ENCODE data around the gene COMMD1. TPM values are rescaled to one million over a fixed set of nuclear protein-coding genes. Genes with fewer than 3 reads are reported as not detected.
A peak's percentile ranks its signal among the peaks of the same experiment; 100 is the strongest.
"Not testable (repeated sequence)": the region's sequence is repeated elsewhere in the genome, so short reads cannot be mapped to it uniquely, and the experiment has no call there.

The COMMD1 gene
- total RNA-seq (2014; rRNA removed) (30.8 and 31.7 TPM in 2 replicates), Bru-seq, nascent RNA (percentile 60 among the genes with signal in this experiment), BruChase-seq, experiment 1, labeled RNA remaining after a 6-hour chase (percentile 48 among the genes with signal in this experiment), BruChase-seq, experiment 2, labeled RNA remaining after a 2-hour chase (percentile 53 among the genes with signal in this experiment)
- long read RNA-seq, transcript COMMD1-201 (3 exons, 911 nt) = major isoform, 13 of 18 reads
- long read RNA-seq, partial matches to known transcripts = 0 of 18 reads
- long read RNA-seq, other reads (novel, unspliced or antisense) = 3 of 18 reads

DNA sequence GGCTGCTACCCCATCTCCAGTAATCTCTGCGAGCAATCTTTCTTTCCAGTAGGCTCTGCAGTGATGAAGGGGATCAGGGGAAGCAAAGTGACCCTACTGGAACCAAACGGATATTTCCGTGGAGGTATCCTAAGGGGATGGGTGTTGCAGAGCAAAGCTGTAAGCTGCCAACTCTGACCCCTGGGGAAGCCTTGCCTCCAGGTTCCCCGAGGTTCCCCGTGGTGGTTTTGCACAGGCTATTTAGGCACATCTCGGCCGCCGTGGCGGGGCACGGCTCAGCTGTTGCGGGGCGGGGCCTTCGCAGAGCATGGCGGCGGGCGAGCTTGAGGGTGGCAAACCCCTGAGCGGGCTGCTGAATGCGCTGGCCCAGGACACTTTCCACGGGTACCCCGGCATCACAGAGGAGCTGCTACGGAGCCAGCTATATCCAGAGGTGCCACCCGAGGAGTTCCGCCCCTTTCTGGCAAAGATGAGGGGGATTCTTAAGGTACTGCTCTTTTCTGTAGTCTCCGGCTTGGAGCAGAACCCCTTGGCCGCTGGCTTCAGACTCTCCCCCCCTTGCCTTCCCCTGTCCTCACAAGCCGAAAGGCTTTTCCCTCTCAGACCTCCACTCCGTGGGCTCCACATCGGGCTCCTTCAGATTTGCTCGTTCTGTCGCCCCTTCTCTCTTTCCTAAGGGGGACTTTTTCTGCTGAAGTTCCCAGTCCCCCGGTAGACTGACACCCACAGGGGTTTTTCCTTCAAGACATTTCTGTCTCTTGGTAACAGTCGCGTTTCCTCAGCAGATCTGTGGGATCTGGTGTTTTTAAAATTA is at the start of gene COMMD1:
Gene COMMD1, plus strand, starts transcription at position 303 of the 814 bp plus-strand sequence. Its CDS starts 5 bp downstream, at position 308.
- peak within 1 kb of the TSS; percentile 97 for H2AFZ ChIP-seq (ENCODE audit: low read length)
- no peaks in the 10 kb centered on the region for H3K27me3 ChIP-seq (ENCODE audit: low read length)
- H3K9me3 ChIP-seq (ENCODE audit: low read length) = no peaks in the 10 kb centered on the region
- no peaks in the 10 kb centered on the region for H4K20me1 ChIP-seq (ENCODE audit: low read length)
- ATAC-seq (peak; percentile 98), DNase-seq (peak; percentile 74)
- intact Hi-C loops (cut with micrococcal nuclease) = no loop called here
- TF ChIP-seq EZH2 (IDR thresholded peaks at IDR 0.05; ENCODE audit: low read length, unreplicated experiment) (no peak), EZH2phosphoT487 (IDR thresholded peaks at IDR 0.05; ENCODE audit: borderline replicate concordance, low read length) (no peak)
- H3K9me2 ChIP-seq (replicated peaks; ENCODE audit: low read length) = no peaks in the 10 kb centered on the region
- H3K36me3 ChIP-seq (ENCODE audit: low read depth, low read length) = no peaks in the 10 kb centered on the region
- H3K4me2 ChIP-seq (ENCODE audit: low read length) = peak within 1 kb of the TSS; percentile 92
- ChIA-PET CTCF (no interaction called here), POLR2A (ENCODE audit: unreplicated experiment) (no interaction called here)
- no peak within 1 kb of the TSS for H3K27ac ChIP-seq (ENCODE audit: low read length)
- H3K4me1 ChIP-seq (ENCODE audit: insufficient read depth, low read length) = peaks cover 13% of the 10 kb centered on the region
- peaks cover 16% of the 10 kb centered on the region for H3K79me2 ChIP-seq (ENCODE audit: low read length)
- peak within 1 kb of the TSS; percentile 99 for H3K4me3 ChIP-seq (ENCODE audit: low read length)
- H3F3A ChIP-seq (ENCODE audit: low read length, unreplicated experiment) = no peaks in the 10 kb centered on the region
- peak within 1 kb of the TSS; percentile 89 for H3K9ac ChIP-seq (ENCODE audit: low read length)
- TSS peak; percentile 69 for BruUV-seq (replicated peaks)

GRCh38 chr2:61857224-61857623 is 48.2 kb upstream of the COMMD1 start:
- ChIA-PET CTCF (no interaction called here), POLR2A (ENCODE audit: unreplicated experiment) (no interaction called here)
- H3K4me1 ChIP-seq (ENCODE audit: insufficient read depth, low read length) = peaks cover 5% of the 10 kb centered on the region; the same call in 1 of the 2 replicates
- DNase-seq = no peak
- no peak overlapping the region for H3K9ac ChIP-seq (ENCODE audit: low read length)
- TF ChIP-seq EZH2 (IDR thresholded peaks at IDR 0.05; ENCODE audit: low read length, unreplicated experiment) (no peak), EZH2phosphoT487 (IDR thresholded peaks at IDR 0.05; ENCODE audit: borderline replicate concordance, low read length) (no peak)
- TF ChIP-seq, protein P1, sequence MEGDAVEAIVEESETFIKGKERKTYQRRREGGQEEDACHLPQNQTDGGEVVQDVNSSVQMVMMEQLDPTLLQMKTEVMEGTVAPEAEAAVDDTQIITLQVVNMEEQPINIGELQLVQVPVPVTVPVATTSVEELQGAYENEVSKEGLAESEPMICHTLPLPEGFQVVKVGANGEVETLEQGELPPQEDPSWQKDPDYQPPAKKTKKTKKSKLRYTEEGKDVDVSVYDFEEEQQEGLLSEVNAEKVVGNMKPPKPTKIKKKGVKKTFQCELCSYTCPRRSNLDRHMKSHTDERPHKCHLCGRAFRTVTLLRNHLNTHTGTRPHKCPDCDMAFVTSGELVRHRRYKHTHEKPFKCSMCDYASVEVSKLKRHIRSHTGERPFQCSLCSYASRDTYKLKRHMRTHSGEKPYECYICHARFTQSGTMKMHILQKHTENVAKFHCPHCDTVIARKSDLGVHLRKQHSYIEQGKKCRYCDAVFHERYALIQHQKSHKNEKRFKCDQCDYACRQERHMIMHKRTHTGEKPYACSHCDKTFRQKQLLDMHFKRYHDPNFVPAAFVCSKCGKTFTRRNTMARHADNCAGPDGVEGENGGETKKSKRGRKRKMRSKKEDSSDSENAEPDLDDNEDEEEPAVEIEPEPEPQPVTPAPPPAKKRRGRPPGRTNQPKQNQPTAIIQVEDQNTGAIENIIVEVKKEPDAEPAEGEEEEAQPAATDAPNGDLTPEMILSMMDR (conservative IDR thresholded peaks at IDR 0.05; ENCODE audit: low read depth, low read length) = no peak
- H3K79me2 ChIP-seq (ENCODE audit: low read length) = no peaks in the 10 kb centered on the region
- H3K27me3 ChIP-seq (ENCODE audit: low read length) = no peaks in the 10 kb centered on the region
- no peak overlapping the region for H3K4me2 ChIP-seq (ENCODE audit: low read length)
- no peaks in the 10 kb centered on the region for H3F3A ChIP-seq (ENCODE audit: low read length, unreplicated experiment)
- intact Hi-C loops (cut with micrococcal nuclease) = loop anchor here (10.0 kb wide), 2 partner anchors 162 to 322 kb away; partner anchors contain the start of gene XPO1
- no TSS peak for BruUV-seq (replicated peaks)
- no peaks in the 10 kb centered on the region for H4K20me1 ChIP-seq (ENCODE audit: low read length)
- no peak overlapping the region for H2AFZ ChIP-seq (ENCODE audit: low read length)
- H3K9me2 ChIP-seq (replicated peaks; ENCODE audit: low read length) = no peaks in the 10 kb centered on the region
- H3K27ac ChIP-seq (ENCODE audit: low read length) = no peak overlapping the region
- H3K4me3 ChIP-seq (ENCODE audit: low read length) = no peak overlapping the region
- no peak for ATAC-seq
- no peaks in the 10 kb centered on the region for H3K9me3 ChIP-seq (ENCODE audit: low read length)
- no peaks in the 10 kb centered on the region for H3K36me3 ChIP-seq (ENCODE audit: low read depth, low read length)

GRCh38 chr2:61862085-61862484 is 43.4 kb upstream of the COMMD1 start:
- Histone ChIP-seq H3K4me3 (ENCODE audit: low read length) (no peak overlapping the region), H3K27ac (ENCODE audit: low read length) (no peak overlapping the region), H3K27me3 (ENCODE audit: low read length) (no peaks in the 10 kb centered on the region), H3K36me3 (ENCODE audit: low read depth, low read length) (peaks cover 12% of the 10 kb centered on the region), H3K9me2 (replicated peaks; ENCODE audit: low read length) (no peaks in the 10 kb centered on the region), H3K9ac (ENCODE audit: low read length) (no peak overlapping the region), H3K79me2 (ENCODE audit: low read length) (no peaks in the 10 kb centered on the region), H3F3A (ENCODE audit: low read length, unreplicated experiment) (no peaks in the 10 kb centered on the region), H3K4me2 (ENCODE audit: low read length) (no peak overlapping the region), H4K20me1 (ENCODE audit: low read length) (no peaks in the 10 kb centered on the region), H3K9me3 (ENCODE audit: low read length) (no peaks in the 10 kb centered on the region), H2AFZ (ENCODE audit: low read length) (no peak overlapping the region), H3K4me1 (ENCODE audit: insufficient read depth, low read length) (no peaks in the 10 kb centered on the region)
- BruUV-seq (replicated peaks) = no TSS peak
- ATAC-seq (no peak), DNase-seq (no peak)
- ChIA-PET POLR2A (ENCODE audit: unreplicated experiment) (no interaction called here), CTCF (no interaction called here)
- TF ChIP-seq, protein P1 (conservative IDR thresholded peaks at IDR 0.05; ENCODE audit: low read depth, low read length) = no peak
- TF ChIP-seq EZH2phosphoT487 (IDR thresholded peaks at IDR 0.05; ENCODE audit: borderline replicate concordance, low read length) = no peak
- no peak for TF ChIP-seq EZH2 (IDR thresholded peaks at IDR 0.05; ENCODE audit: low read length, unreplicated experiment)
- intact Hi-C loops (cut with micrococcal nuclease) = no loop called here

GRCh38 chr2:61866482-61867089 is 38.9 kb upstream of the COMMD1 start:
- BruUV-seq (replicated peaks); H2AFZ ChIP-seq (ENCODE audit: low read length); H4K20me1 ChIP-seq (ENCODE audit: low read length); H3F3A ChIP-seq (ENCODE audit: low read length, unreplicated experiment); H3K79me2 ChIP-seq (ENCODE audit: low read length); DNase-seq; H3K9me3 ChIP-seq (ENCODE audit: low read length); POLR2A ChIA-PET (ENCODE audit: unreplicated experiment); H3K4me1 ChIP-seq (ENCODE audit: insufficient read depth, low read length); H3K9ac ChIP-seq (ENCODE audit: low read length); H3K27me3 ChIP-seq (ENCODE audit: low read length); H3K4me3 ChIP-seq (ENCODE audit: low read length); ATAC-seq; intact Hi-C loops (cut with micrococcal nuclease); H3K4me2 ChIP-seq (ENCODE audit: low read length); H3K9me2 ChIP-seq (replicated peaks; ENCODE audit: low read length); H3K27ac ChIP-seq (ENCODE audit: low read length): not testable (repeated sequence)
- peaks cover 44% of the 10 kb centered on the region for H3K36me3 ChIP-seq (ENCODE audit: low read depth, low read length)
- CTCF ChIA-PET = interaction anchor here (0.6 kb wide), 1 partner anchor 1695 kb away, joined by 3 read pairs; no protein-coding TSS in a partner anchor

Measured in PC-3 (cell line).